Measurements from ENCODE around the gene IFT122.
"Not testable (repeated sequence)": the region's sequence is repeated elsewhere in the genome, so short reads cannot be mapped to it uniquely, and the experiment has no call there.

Gene IFT122

GRCh38 chr3:129473067-129473768 is 33.2 kb downstream of the IFT122 start:
- no peak for DNase-seq (ENCODE audit: low read depth)

- no peak for DNase-seq (ENCODE audit: low read depth)
These were observed 33.7 kb downstream of the IFT122 start for GRCh38 chr3:129473769-129474152.

- DNase-seq (ENCODE audit: low read depth) = no peak
These were observed 35.2 kb downstream of the IFT122 start for GRCh38 chr3:129474984-129475804.

DNA sequence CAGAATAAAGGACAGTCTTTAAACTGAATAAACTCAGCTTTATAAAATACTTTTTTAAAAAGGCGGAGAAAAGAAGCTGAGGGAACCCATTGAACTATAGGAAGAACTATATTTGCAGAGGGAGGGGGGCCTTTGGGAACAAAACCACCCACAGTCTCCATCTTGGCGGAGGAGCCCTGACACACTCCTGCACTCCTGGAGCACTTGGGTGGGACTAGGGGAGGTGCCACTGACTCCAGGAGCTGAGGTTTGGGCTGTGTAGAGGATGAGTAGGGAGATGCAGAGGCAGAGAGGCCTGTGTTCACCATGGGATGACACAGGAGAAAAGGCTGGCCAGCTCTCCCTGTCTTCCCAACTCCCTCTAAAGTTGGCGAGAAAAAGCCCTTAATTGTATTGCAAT is 35.8 kb downstream of the IFT122 start:
- no peak for DNase-seq (ENCODE audit: low read depth)

DNA sequence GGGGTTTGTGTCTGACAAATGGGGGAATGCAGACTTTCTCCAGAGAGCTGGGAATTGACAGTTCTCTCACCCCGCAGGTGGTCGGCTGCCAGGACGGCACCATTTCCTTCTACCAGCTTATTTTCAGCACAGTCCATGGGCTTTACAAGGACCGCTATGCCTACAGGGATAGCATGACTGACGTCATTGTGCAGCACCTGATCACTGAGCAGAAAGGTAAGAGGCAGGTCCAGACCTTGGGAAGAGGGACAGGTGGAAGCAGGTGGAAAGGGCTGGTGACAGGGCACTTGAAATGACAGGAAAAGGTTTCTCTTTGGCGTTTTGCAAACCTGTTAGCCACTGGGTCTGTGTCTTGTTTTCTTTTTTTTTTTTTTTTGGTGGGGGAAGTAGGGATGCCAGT is 36.6 kb downstream of the IFT122 start:
- DNase-seq (ENCODE audit: low read depth) = no peak

- not testable (repeated sequence) for DNase-seq (ENCODE audit: low read depth)
These were observed 41.3 kb downstream of the IFT122 start for GRCh38 chr3:129481225-129481765.

GRCh38 chr3:129481766-129482332 is 41.8 kb downstream of the IFT122 start:
- no peak for DNase-seq (ENCODE audit: low read depth)

GRCh38 chr3:129482721-129483120 is 42.7 kb downstream of the IFT122 start:
- DNase-seq (ENCODE audit: low read depth) = no peak

DNA sequence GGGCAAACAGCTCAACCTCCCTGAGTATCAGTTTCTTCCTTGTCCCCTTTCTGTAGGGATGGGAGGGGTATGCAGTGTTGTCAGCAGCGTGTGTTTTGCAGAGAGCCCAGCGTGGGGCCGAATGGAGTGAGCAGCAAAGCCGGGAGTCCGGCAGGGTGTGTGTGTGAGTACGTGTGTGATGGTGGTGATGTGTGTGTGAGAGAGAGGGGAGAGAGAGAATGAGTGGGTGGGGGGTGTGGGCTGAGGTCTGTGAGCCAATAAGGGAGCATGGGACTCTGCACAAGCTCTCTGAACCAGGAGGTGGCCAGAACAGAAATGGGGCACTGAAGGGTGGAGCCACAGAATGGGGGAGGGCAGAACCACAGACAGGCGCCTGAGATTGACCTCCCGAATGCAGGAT is 43.8 kb downstream of the IFT122 start:
- DNase-seq (ENCODE audit: low read depth) = no peak

GRCh38 chr3:129485146-129485545 is 45.1 kb downstream of the IFT122 start:
- not testable (repeated sequence) for DNase-seq (ENCODE audit: low read depth)

- no peak for DNase-seq (ENCODE audit: low read depth)
These were observed 46.0 kb downstream of the IFT122 start for GRCh38 chr3:129485721-129486663.

DNA sequence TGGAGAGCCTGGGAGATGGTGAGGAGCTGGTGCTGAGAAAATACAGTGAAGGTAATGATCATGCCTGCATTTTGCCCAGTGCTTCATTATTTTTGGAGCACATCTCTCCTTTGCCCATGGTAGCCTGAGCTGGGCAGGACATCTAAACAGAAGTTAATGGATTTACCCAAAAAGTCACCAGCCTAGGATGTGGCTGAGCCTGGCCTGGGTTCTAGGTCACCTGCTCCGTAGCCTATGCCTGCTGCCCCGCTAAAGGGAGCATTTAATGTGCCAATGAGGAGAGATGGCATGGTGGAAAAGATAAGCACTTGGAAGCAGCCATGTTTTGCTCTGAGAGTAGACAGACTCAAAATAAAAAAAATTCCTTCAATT is 46.6 kb downstream of the IFT122 start:
- DNase-seq (ENCODE audit: low read depth) = no peak

DNA sequence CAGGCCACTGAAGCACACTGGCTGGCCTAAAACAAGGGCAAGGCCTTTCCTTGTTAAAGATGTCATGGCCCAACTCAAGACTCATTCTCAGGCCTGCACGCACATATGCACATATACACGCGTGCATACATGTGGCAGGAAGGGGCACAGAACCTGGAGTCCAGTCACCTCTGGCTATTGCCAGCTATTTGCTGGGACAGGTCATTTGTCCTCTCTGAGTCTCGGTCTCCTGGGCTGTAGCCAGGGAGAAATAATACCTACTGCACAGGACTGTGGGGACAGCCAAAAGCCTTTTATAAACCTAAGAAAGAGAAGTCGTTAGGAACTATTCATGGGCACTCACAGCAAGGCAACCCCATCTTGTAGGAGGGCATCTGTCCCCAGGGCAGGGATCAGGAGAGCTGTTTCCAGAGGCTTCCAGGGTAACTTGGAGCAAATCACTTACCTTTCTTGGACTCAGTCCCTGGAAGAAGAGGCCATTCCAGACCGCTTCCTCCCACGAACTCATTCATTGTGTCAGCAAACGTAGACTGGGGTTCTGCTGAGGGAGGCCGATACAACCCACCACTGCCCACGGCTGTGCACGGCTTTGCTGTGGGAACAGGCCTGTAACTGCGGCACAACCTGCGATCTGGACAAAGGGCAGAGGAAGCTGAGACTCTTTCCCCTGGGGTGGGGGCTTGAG is 47.3 kb downstream of the IFT122 start:
- no peak for DNase-seq (ENCODE audit: low read depth)

- DNase-seq (ENCODE audit: low read depth) = not testable (repeated sequence)
These were observed 47.9 kb downstream of the IFT122 start for GRCh38 chr3:129487868-129488335.

DNA sequence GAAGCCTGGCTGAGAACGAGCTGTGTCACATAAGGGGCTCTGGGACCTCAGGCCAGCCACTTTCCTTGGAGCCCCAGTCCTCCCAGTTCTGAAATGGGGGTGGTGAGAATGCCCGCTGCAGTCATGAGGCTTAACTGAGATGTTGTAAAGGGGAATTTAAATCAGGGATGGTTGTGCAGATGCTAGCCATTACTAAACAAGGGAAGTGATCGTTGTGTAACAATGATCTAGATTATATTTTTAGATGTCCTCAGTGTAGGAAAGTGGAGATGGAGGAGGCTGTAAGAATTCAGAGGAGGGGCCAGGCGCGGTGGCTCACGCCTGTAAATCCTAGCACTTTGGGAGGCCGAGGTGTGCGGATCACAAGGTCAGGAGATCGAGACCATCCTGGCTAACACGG is 49.2 kb downstream of the IFT122 start:
- not testable (repeated sequence) for DNase-seq (ENCODE audit: low read depth)

GRCh38 chr3:129490273-129490675 is 50.2 kb downstream of the IFT122 start:
- DNase-seq (ENCODE audit: low read depth) = peak; percentile 33

DNA sequence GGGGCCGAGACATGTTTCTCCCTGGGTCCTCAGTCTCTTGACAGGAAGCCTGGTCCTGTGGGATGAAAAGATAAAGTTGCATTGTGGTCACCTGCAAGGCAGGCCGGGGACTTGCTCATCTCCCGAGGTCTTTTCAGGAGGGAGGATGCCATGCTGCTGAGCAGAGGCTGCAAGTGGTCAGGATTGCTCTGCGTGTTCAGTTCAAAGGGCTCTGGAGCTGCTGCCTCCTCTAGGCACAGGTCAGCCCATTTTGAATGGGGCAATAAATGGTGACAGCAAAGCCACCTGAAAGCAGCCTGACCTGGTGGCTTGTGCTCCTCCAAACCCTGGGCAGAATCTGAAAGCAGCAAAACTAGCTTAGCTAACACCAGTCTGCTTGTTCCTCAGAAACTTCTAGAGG is 51.1 kb downstream of the IFT122 start:
- not testable (repeated sequence) for DNase-seq (ENCODE audit: low read depth)

DNA sequence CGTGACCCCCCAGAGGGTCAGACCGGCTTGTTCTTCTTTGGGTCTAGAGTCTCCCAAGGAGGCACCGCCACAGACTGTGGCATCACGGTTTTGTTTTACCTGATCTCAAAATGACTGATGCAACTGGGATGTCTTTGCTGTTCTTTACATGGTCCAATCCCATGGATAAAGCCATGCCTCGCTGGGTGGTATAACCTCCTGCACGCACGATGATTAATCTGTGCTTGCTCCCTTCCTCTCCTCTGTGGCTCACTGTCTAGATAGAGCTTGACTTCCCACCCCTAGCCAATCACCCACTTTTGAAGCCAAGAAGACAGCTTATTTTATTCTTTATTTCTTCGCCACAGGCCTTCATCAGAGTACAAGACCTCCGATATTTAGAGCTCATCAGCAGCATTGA is 51.8 kb downstream of the IFT122 start:
- DNase-seq (ENCODE audit: low read depth) = no peak

DNA sequence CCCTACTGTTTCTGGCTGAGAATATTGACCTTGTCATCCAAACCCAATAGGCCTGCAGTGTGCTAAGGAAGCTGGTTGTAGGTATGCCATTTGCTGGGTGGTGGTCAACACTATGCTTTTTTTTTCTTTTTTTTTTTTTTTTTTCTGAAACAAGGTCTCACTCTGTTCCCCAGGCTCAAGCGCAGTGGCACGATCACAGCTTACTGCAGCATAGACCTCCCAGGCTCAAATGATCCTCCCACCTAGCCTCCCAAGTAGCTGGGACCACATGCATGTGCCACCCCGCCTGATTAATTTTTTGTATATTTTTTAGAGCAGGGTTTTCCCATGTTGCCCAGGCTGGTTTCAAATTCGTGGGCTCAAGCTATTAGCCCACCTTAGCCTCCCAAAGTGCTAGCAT is 52.7 kb downstream of the IFT122 start:
- DNase-seq (ENCODE audit: low read depth) = no peak

DNA sequence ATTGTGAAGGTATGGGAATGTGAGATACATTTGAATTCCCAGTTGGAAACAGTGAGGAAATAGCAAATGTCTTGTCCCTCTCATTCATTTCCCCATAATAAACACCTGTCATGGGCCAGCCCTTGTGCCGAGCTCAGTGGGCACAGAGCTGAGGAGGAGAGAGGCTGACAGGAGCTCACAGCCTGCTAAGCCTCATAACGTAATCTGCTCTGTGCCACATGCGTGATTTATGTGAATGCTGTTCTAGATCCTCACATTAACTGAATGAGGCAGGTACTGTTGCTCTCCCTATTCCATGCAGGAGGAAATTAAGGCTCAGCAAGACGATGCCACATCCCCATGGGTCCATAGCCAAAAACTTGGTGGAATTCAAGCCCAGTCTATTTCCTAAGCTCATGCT is 53.2 kb downstream of the IFT122 start:
- no peak for DNase-seq (ENCODE audit: low read depth)

- not testable (repeated sequence) for DNase-seq (ENCODE audit: low read depth)
These were observed 54.5 kb downstream of the IFT122 start for GRCh38 chr3:129494499-129494898.

All from activated gamma-delta T cell treated with anti-CD3 and anti-CD28 coated beads, Interleukin-2, amount 50 U/mL, for 16 hours (primary cell).